WERI-Rb-1 (cell line): ENCODE measurements around the gene COL15A1.

Source experiments
- DNase-seq: peaks from one replicate; pipeline ENCODE4 v3.0.0-alpha.2; 2020
- H3K27ac ChIP-seq: fragments of 250-450 bp; sonication (Bioruptor Pico); 2 replicates; pipeline ENCODE4 v1.5.1; 2020; ENCODE audit warnings: mild to moderate bottlenecking, moderate library complexity
- H3K27me3 ChIP-seq: fragments of 250-450 bp; sonication (Bioruptor Pico); 2 replicates; pipeline ENCODE4 v1.5.1; 2021; ENCODE audit warnings: mild to moderate bottlenecking, low read depth, moderate library complexity; ENCODE audit not compliant: insufficient read depth, severe bottlenecking
- H3K36me3 ChIP-seq: fragments of 250-450 bp; sonication (Bioruptor Pico); 2 replicates; pipeline ENCODE4 v1.5.1; 2020; ENCODE audit warnings: mild to moderate bottlenecking, moderate library complexity
- H3K4me3 ChIP-seq: 2 replicates; pipeline ENCODE4 v1.5.1; 2011; ENCODE audit warnings: low read depth, mild to moderate bottlenecking, control low read depth, low read length
- H3K9me3 ChIP-seq: fragments of 250-450 bp; sonication (Bioruptor Pico); 2 replicates; pipeline ENCODE4 v1.5.1; 2021; ENCODE audit warnings: mild to moderate bottlenecking, moderate library complexity; ENCODE audit not compliant: severe bottlenecking
- CTCF ChIP-seq: IDR thresholded peaks from 2 replicates; pipeline ENCODE4 v1.5.1; 2011; ENCODE audit warnings: low read depth, mild to moderate bottlenecking, control low read depth, inconsistent platforms, low read length

Gene COL15A1

GRCh38 chr9:98964201-98964600, 20.5 kb downstream of the COL15A1 start:
- H3K27me3 ChIP-seq, result no peaks in the 10 kb centered on the region
- H3K9me3 ChIP-seq, result peaks cover 9% of the 10 kb centered on the region
- no peaks in the 10 kb centered on the region for H3K36me3 ChIP-seq
- no peak overlapping the region for H3K4me3 ChIP-seq
- no peak overlapping the region for H3K27ac ChIP-seq
- TF ChIP-seq CTCF, result no peak
- no peak for DNase-seq

- Histone ChIP-seq H3K27me3 (no peaks in the 10 kb centered on the region), H3K4me3 (no peak overlapping the region), H3K27ac (no peak overlapping the region), H3K9me3 (peaks cover 9% of the 10 kb centered on the region), H3K36me3 (no peaks in the 10 kb centered on the region)
- DNase-seq, result no peak
- TF ChIP-seq CTCF, result no peak
Measured at GRCh38 chr9:98964911-98965336, 21.2 kb downstream of the COL15A1 start.

- Histone ChIP-seq H3K36me3 (no peaks in the 10 kb centered on the region), H3K27ac (no peak overlapping the region), H3K4me3 (no peak overlapping the region), H3K9me3 (peaks cover 9% of the 10 kb centered on the region), H3K27me3 (no peaks in the 10 kb centered on the region)
- no peak for TF ChIP-seq CTCF
- DNase-seq, result no peak
Measured at GRCh38 chr9:98966676-98967075, 23.0 kb downstream of the COL15A1 start.

- no peak for DNase-seq
- H3K36me3 ChIP-seq, result no peaks in the 10 kb centered on the region
- H3K4me3 ChIP-seq, result no peak overlapping the region
- H3K27ac ChIP-seq, result no peak overlapping the region
- peaks cover 9% of the 10 kb centered on the region for H3K9me3 ChIP-seq
- no peak for TF ChIP-seq CTCF
- no peaks in the 10 kb centered on the region for H3K27me3 ChIP-seq
Measured at GRCh38 chr9:98967257-98967656, 23.6 kb downstream of the COL15A1 start.

GRCh38 chr9:98967680-98968079, 24.0 kb downstream of the COL15A1 start:
- no peak overlapping the region for H3K27ac ChIP-seq
- TF ChIP-seq CTCF, result no peak
- DNase-seq, result no peak
- no peaks in the 10 kb centered on the region for H3K27me3 ChIP-seq
- H3K4me3 ChIP-seq, result no peak overlapping the region
- no peaks in the 10 kb centered on the region for H3K36me3 ChIP-seq
- H3K9me3 ChIP-seq, result peaks cover 9% of the 10 kb centered on the region

- H3K36me3 ChIP-seq, result no peaks in the 10 kb centered on the region
- H3K4me3 ChIP-seq, result no peak overlapping the region
- TF ChIP-seq CTCF, result no peak
- H3K27me3 ChIP-seq, result peaks cover 2% of the 10 kb centered on the region
- no peak for DNase-seq
- H3K9me3 ChIP-seq, result peaks cover 9% of the 10 kb centered on the region
- H3K27ac ChIP-seq, result no peak overlapping the region
Measured at GRCh38 chr9:98968601-98969337, 25.1 kb downstream of the COL15A1 start.
